HepG2 (cell line): Measurements from ENCODE around the gene PIWIL4. TPM values are rescaled to one million over a fixed set of nuclear protein-coding genes. Genes with fewer than 3 reads are reported as not detected.
A peak's percentile ranks its signal among the peaks of the same experiment; 100 is the strongest.

Experiments
- ATAC-seq: fragments of 200-7000 bp; cut with Tn5 transposase; 3 replicates; pipeline ENCODE4 v1.9.1; 2020; ENCODE audit warnings: mild to moderate bottlenecking, moderate library complexity
- BruUV-seq: library from RNA; stranded (reverse); fragments of 400-500 nt; replicated peaks from 2 replicates; lab custom pipeline; 2021; lab: Mats Ljungman, UMichigan
- CTCF ChIA-PET: fragments of 300-600 bp; formaldehyde crosslinking; extraction: SDS; loops from one replicate; lab custom pipeline; 2021; ENCODE audit warnings: low total read pairs, inconsistent platforms, low intra/inter-chr PET ratio; lab: Yijun Ruan, JAX
- POLR2A ChIA-PET: fragments of 350-600 bp; sonication (Branson Sonifier 250); formaldehyde crosslinking; loops from one replicate; lab custom pipeline; 2020; ENCODE audit warnings: antibody characterized with exemption, inconsistent platforms; lab: Yijun Ruan, JAX
- DNase-seq: peaks from one replicate; pipeline ENCODE4 v3.0.0-alpha.2; 2015; ENCODE audit warnings: low spot score
- FAIRE-seq: peaks from 3 replicates; lab custom pipeline; 2011; peaks lifted over from hg19 to GRCh38; lab: Jason Lieb, UNC
- H2AFZ ChIP-seq: one replicate; pipeline ENCODE4 v1.6.1; 2011; ENCODE audit warnings: low read length, inconsistent platforms
- H3K27ac ChIP-seq: fragments of 300-600 bp; 3 replicates; pipeline ENCODE4 v1.8.0; 2011; ENCODE audit warnings: mixed run types, mild to moderate bottlenecking, mixed read lengths, low read length, inconsistent platforms; ENCODE audit not compliant: insufficient read depth; ENCODE audit errors: extremely low read length
- H3K27me3 ChIP-seq, 2 experiments: fragments of 200-600 bp in 1 of 2; 2 replicates in 1 of 2; 3 replicates in 1 of 2; pipeline versions ENCODE4 v1.6.0 to v1.8.0; 2011; ENCODE audit warnings: low read length in 2 of 2, mild to moderate bottlenecking in 2 of 2, moderate library complexity in 2 of 2, inconsistent platforms in 1 of 2; ENCODE audit not compliant: insufficient read depth in 2 of 2, control insufficient read depth in 1 of 2
- H3K36me3 ChIP-seq, 2 experiments: fragments of 200-600 bp in 1 of 2; replicated peaks in 1 of 2; 2 replicates in 1 of 2; 3 replicates in 1 of 2; pipeline versions ENCODE4 v1.5.1 to v1.8.0; 2011; ENCODE audit warnings: low read length in 2 of 2, inconsistent platforms in 1 of 2; ENCODE audit not compliant: insufficient read depth in 2 of 2, control insufficient read depth in 1 of 2
- H3K4me1 ChIP-seq: 2 replicates; pipeline ENCODE4 v1.5.1; 2012; ENCODE audit warnings: low read length, inconsistent platforms; ENCODE audit not compliant: insufficient read depth
- H3K4me2 ChIP-seq: 2 replicates; pipeline ENCODE4 v1.6.0; 2011; ENCODE audit warnings: low read depth, low read length, inconsistent platforms
- H3K4me3 ChIP-seq, 3 experiments: fragments of 200-600 bp in 1 of 3; sonication (generic), shearing (Covaris generic) in 1 of 3; replicated peaks in 1 of 3; 2 replicates each; pipeline ENCODE4 v1.5.1; 2011 to 2016; ENCODE audit warnings: low read length in 3 of 3, inconsistent platforms in 2 of 3, low read depth in 2 of 3, mild to moderate bottlenecking in 2 of 3, control low read depth in 1 of 3, mixed read lengths in 1 of 3; ENCODE audit not compliant: insufficient read depth in 1 of 3
- H3K79me2 ChIP-seq: one replicate; pipeline ENCODE4 v1.6.1; 2011; ENCODE audit warnings: low read length, inconsistent platforms; ENCODE audit not compliant: insufficient read depth
- H3K9ac ChIP-seq: 2 replicates; pipeline ENCODE4 v1.6.0; 2011; ENCODE audit warnings: mild to moderate bottlenecking, low read depth, low read length, inconsistent platforms; ENCODE audit not compliant: insufficient read depth
- H3K9me3 ChIP-seq: 2 replicates; pipeline ENCODE4 v1.5.1; 2012; ENCODE audit warnings: mild to moderate bottlenecking, low read length
- H4K20me1 ChIP-seq: 2 replicates; pipeline ENCODE4 v1.6.0; 2011; ENCODE audit warnings: inconsistent platforms, mild to moderate bottlenecking, low read length, moderate library complexity; ENCODE audit not compliant: insufficient read depth
- AKNA ChIP-seq: sonication (generic); formaldehyde crosslinking; IDR thresholded peaks from 2 replicates; pipeline ENCODE4 v1.4.0; 2020; ENCODE audit warnings: missing genetic modification reagents, borderline replicate concordance
- ATF7-NPFF ChIP-seq: sonication (generic); formaldehyde crosslinking; IDR thresholded peaks from 2 replicates; pipeline ENCODE4 v1.8.1; 2023; ENCODE audit warnings: mild to moderate bottlenecking, low read depth, missing genetic modification reagents, moderate library complexity
- CBX1 ChIP-seq: IDR thresholded peaks from one replicate; pipeline ENCODE4 v1.6.1; 2016; ENCODE audit warnings: antibody characterized with exemption, low read depth
- CERS6 ChIP-seq: sonication (generic); formaldehyde crosslinking; IDR thresholded peaks from 2 replicates; pipeline ENCODE4 v1.5.0; 2020; ENCODE audit warnings: missing genetic modification reagents
- CTCF ChIP-seq: sonication (generic); formaldehyde crosslinking; IDR thresholded peaks from 2 replicates; pipeline ENCODE4 v1.5.0; 2020; ENCODE audit warnings: mild to moderate bottlenecking, missing genetic modification reagents, moderate library complexity
- GTF3A ChIP-seq: sonication (generic); formaldehyde crosslinking; conservative IDR thresholded peaks from 2 replicates; pipeline ENCODE4 v1.4.0; 2020; ENCODE audit warnings: mild to moderate bottlenecking, missing genetic modification reagents
- KMT2A ChIP-seq: sonication (generic); formaldehyde crosslinking; IDR thresholded peaks from 2 replicates; pipeline ENCODE4 v1.4.0; 2020; ENCODE audit warnings: missing genetic modification reagents
- SIN3B ChIP-seq: fragments of 150-350 bp; IDR thresholded peaks from 2 replicates; pipeline ENCODE4 v1.6.1; 2014; ENCODE audit warnings: low read length
- SMC3 ChIP-seq: IDR thresholded peaks from 2 replicates; pipeline ENCODE4 v1.6.1; 2011; ENCODE audit warnings: low read length, improper control_type of control experiment
- SP5 ChIP-seq: IDR thresholded peaks from 2 replicates; pipeline ENCODE4 v1.6.1; 2016; ENCODE audit warnings: low read depth, borderline replicate concordance
- TARDBP ChIP-seq: sonication (generic); formaldehyde crosslinking; IDR thresholded peaks from 2 replicates; pipeline ENCODE4 v1.8.0; 2022; ENCODE audit warnings: mild to moderate bottlenecking, missing genetic modification reagents
- ZNF280D ChIP-seq: sonication (generic); formaldehyde crosslinking; IDR thresholded peaks from 2 replicates; pipeline ENCODE4 v1.5.1; 2020; ENCODE audit warnings: mild to moderate bottlenecking, missing genetic modification reagents
- ZNF296 ChIP-seq: sonication (generic); formaldehyde crosslinking; conservative IDR thresholded peaks from 2 replicates; pipeline ENCODE4 v1.5.0; 2020; ENCODE audit warnings: mild to moderate bottlenecking, missing genetic modification reagents
- ZNF329 ChIP-seq: sonication (generic); formaldehyde crosslinking; IDR thresholded peaks from 2 replicates; pipeline ENCODE4 v1.9.0; 2021; ENCODE audit warnings: low read depth, mild to moderate bottlenecking, missing genetic modification reagents
- ZNF557 ChIP-seq: sonication (generic); formaldehyde crosslinking; IDR thresholded peaks from 2 replicates; pipeline ENCODE4 v1.4.0; 2020; ENCODE audit warnings: missing genetic modification reagents
- ZNF768 ChIP-seq: sonication (generic); formaldehyde crosslinking; IDR thresholded peaks from 2 replicates; pipeline ENCODE4 v1.4.0; 2020; ENCODE audit warnings: missing genetic modification reagents
- WGBS: methylation state at CpG from one replicate; pipeline ENCODE4 v1.1.6; 2017; ENCODE audit warnings: low lambda C conversion rate; 5-methylcytosine and 5-hydroxymethylcytosine counted together
- in situ Hi-C: cut with HindIII; loops from 2 replicates; pipeline ENCODE4 v1.10.0; 2017; ENCODE audit warnings: low pct_unique_long_range_greater_than_20kb; ENCODE audit not compliant: extremely low pct_ligation_motif_present
- intact Hi-C: fragments of 100-400 bp; cut with micrococcal nuclease; formaldehyde crosslinking; loops from one replicate; pipeline ENCODE4 v1.10.0; 2022; ENCODE audit not compliant: unreplicated experiment
- polyA plus RNA-seq, 8 experiments: library from polyadenylated mRNA; depleted of rRNA in 3 of 8; stranded (reverse) in 7 of 8; unstranded in 1 of 8; fragments of >200 nt; fragmentation: Illumina TruSeq in 4 of 8; extraction: Trizol in 4 of 8; gene quantifications; 2 replicates each; pipeline versions ENCODE4 v1.2.1 to v1.2.3, GENCODE V29; 2011 to 2016; ENCODE audit warnings: low read depth in 4 of 8, missing spikeins in 1 of 8, mixed read lengths in 1 of 8; ENCODE audit not compliant: insufficient read depth in 1 of 8
- total RNA-seq, 5 experiments: library from RNA; depleted of rRNA; stranded (reverse); fragments of >200 nt; fragmentation: Illumina TruSeq; extraction: Trizol; gene quantifications; 2 replicates each; pipeline ENCODE4 v1.2.3, GENCODE V29; 2016; ENCODE audit warnings: low read depth in 1 of 5

The PIWIL4 gene
- total and polyA plus RNA-seq, 2 of the 13 experiments (the other 11 are each of a cell fraction or from before 2014, with no cell fraction given), result 0.08 TPM; not detected in 1

- BruUV-seq, result no TSS peak
- CTCF ChIA-PET, result interaction anchor here (1.7 kb wide), 1 partner anchor 81 kb away, joined by 8 read pairs; no protein-coding TSS in a partner anchor
- intact Hi-C loops, result no loop called here
- Histone ChIP-seq H4K20me1 (no peaks in the 10 kb centered on the region), H3K27ac (no peak overlapping the region), H3K27me3 (no peaks in the 10 kb centered on the region), H3K36me3 (no peaks in the 10 kb centered on the region), H3K9me3 (no peaks in the 10 kb centered on the region), H3K4me1 (peaks cover 8% of the 10 kb centered on the region), H3K4me3 (no peak overlapping the region), H3K9ac (no peak overlapping the region), H2AFZ (no peak overlapping the region), H3K4me2 (no peak overlapping the region), H3K79me2 (no peaks in the 10 kb centered on the region)
- ATAC-seq (peak; percentile 85), FAIRE-seq (no peak), DNase-seq (peak; percentile 16)
- in situ Hi-C loops, result no loop called here
- 28% methylated on average over 5 of the region's 5 CpGs for WGBS
- POLR2A ChIA-PET, result no interaction called here
- TF ChIP-seq CBX1, result no peak
- no peak for TF ChIP-seq SIN3B
- peak; percentile 32 for TF ChIP-seq CTCF
- no peak for TF ChIP-seq GTF3A (CRISPR knock-in tag)
- TF ChIP-seq TARDBP, result no peak
- no peak for TF ChIP-seq AKNA (CRISPR knock-in tag)
- no peak for TF ChIP-seq ZNF768 (CRISPR knock-in tag)
- no peak for TF ChIP-seq ZNF557 (CRISPR knock-in tag)
- no peak for TF ChIP-seq ZNF280D (CRISPR knock-in tag)
- peak; percentile 12; the same call in 1 of the 2 replicates for TF ChIP-seq SMC3
- no peak for TF ChIP-seq ZNF296 (CRISPR knock-in tag)
- no peak for TF ChIP-seq CERS6 (CRISPR knock-in tag)
- TF ChIP-seq ZNF329 (CRISPR knock-in tag), result no peak
- no peak for TF ChIP-seq KMT2A (CRISPR knock-in tag)
- no peak for TF ChIP-seq ATF7-NPFF (CRISPR knock-in tag)
- no peak for TF ChIP-seq SP5
These were observed 45.5 kb upstream of the PIWIL4 start for GRCh38 chr11:94521684-94522083.
